ENCODE measurements around the gene SALL3.

Gene SALL3

GRCh38 chr18:78965917-78966792, 13.5 kb upstream of the SALL3 start:
- Histone ChIP-seq H3K27me3 (0 out of 2 replicates have a peak, but pooled peaks cover 3% of the 10 kb centered on the region), H3K4me3 (ENCODE audit: low read depth, low read length) (no peak overlapping the region), H3K4me1 (no peaks in the 10 kb centered on the region), H3K36me3 (no peaks in the 10 kb centered on the region), H3K9me3 (no peaks in the 10 kb centered on the region)
- no peak for DNase-seq
- TF ChIP-seq CTCF (IDR thresholded peaks at IDR 0.05; ENCODE audit: low read depth, low read length): no peak

- no peak overlapping the region for H3K4me3 ChIP-seq (ENCODE audit: low read depth, low read length)
- no peaks in the 10 kb centered on the region for H3K36me3 ChIP-seq
- H3K27me3 ChIP-seq: 0 out of 2 replicates have a peak, but pooled peaks cover 3% of the 10 kb centered on the region
- no peak for DNase-seq
- H3K4me1 ChIP-seq: no peaks in the 10 kb centered on the region
- TF ChIP-seq CTCF (IDR thresholded peaks at IDR 0.05; ENCODE audit: low read depth, low read length): no peak
- no peaks in the 10 kb centered on the region for H3K9me3 ChIP-seq
These were observed 12.9 kb upstream of the SALL3 start for GRCh38 chr18:78966793-78967106.

GRCh38 chr18:78967692-78968091, 11.9 kb upstream of the SALL3 start:
- H3K27me3 ChIP-seq: peaks cover 7% of the 10 kb centered on the region

GRCh38 chr18:78969574-78970315, 9.9 kb upstream of the SALL3 start:
- no peaks in the 10 kb centered on the region for H3K4me1 ChIP-seq
- no peaks in the 10 kb centered on the region for H3K9me3 ChIP-seq
- H3K4me3 ChIP-seq (ENCODE audit: low read depth, low read length): no peak overlapping the region
- DNase-seq: no peak
- H3K36me3 ChIP-seq: no peaks in the 10 kb centered on the region
- TF ChIP-seq CTCF (IDR thresholded peaks at IDR 0.05; ENCODE audit: low read depth, low read length): no peak
- peaks cover 27% of the 10 kb centered on the region for H3K27me3 ChIP-seq

More at GRCh38 chr18:78967692-78968091, 11.9 kb upstream of the SALL3 start:
- H3K36me3 ChIP-seq: no peaks in the 10 kb centered on the region
- no peaks in the 10 kb centered on the region for H3K4me1 ChIP-seq
- TF ChIP-seq CTCF (IDR thresholded peaks at IDR 0.05; ENCODE audit: low read depth, low read length): no peak
- H3K4me3 ChIP-seq (ENCODE audit: low read depth, low read length): no peak overlapping the region
- no peak for DNase-seq
- H3K9me3 ChIP-seq: no peaks in the 10 kb centered on the region

- H3K36me3 ChIP-seq: no peaks in the 10 kb centered on the region
- H3K4me3 ChIP-seq (ENCODE audit: low read depth, low read length): no peak overlapping the region
- no peaks in the 10 kb centered on the region for H3K4me1 ChIP-seq
- no peak for DNase-seq
- no peaks in the 10 kb centered on the region for H3K9me3 ChIP-seq
- peaks cover 37% of the 10 kb centered on the region for H3K27me3 ChIP-seq
- no peak for TF ChIP-seq CTCF (IDR thresholded peaks at IDR 0.05; ENCODE audit: low read depth, low read length)
These were observed 8.8 kb upstream of the SALL3 start for GRCh38 chr18:78970774-78971333.

All from BE2C (cell line).